ENCODE measurements around the gene BATF3. TPM values are rescaled to one million over a fixed set of nuclear protein-coding genes. Genes with fewer than 3 reads are reported as not detected.

BATF3 gene
- total RNA-seq, 1 donor from 2014 or later: 18.4 TPM

GRCh38 chr1:212685429-212685828, 14.2 kb downstream of the BATF3 start:
- Histone ChIP-seq H3K27ac (no peak overlapping the region), H3K4me3 (no peak overlapping the region), H3K27me3 (no peaks in the 10 kb centered on the region), H3K36me3 (no peaks in the 10 kb centered on the region), H3K4me1 (no peaks in the 10 kb centered on the region), H3K9me3 (no peaks in the 10 kb centered on the region)
- no peak for TF ChIP-seq CTCF (IDR thresholded peaks at IDR 0.05)
- DNase-seq (ENCODE audit: low spot score in 2 of 2): no peak
- intact Hi-C loops (cut with DNase I): no loop called here

GRCh38 chr1:212684521-212685090, 15.0 kb downstream of the BATF3 start:
- Histone ChIP-seq H3K4me1 (no peaks in the 10 kb centered on the region), H3K27me3 (no peaks in the 10 kb centered on the region), H3K4me3 (no peak overlapping the region), H3K36me3 (no peaks in the 10 kb centered on the region), H3K9me3 (no peaks in the 10 kb centered on the region), H3K27ac (no peak overlapping the region)
- intact Hi-C loops (cut with DNase I): no loop called here
- no peak for DNase-seq (ENCODE audit: low spot score in 2 of 2)
- no peak for TF ChIP-seq CTCF (IDR thresholded peaks at IDR 0.05)

- no peaks in the 10 kb centered on the region for H3K4me1 ChIP-seq
- H3K9me3 ChIP-seq: no peaks in the 10 kb centered on the region
- H3K4me3 ChIP-seq: no peak overlapping the region
- no peak overlapping the region for H3K27ac ChIP-seq
- H3K27me3 ChIP-seq: no peaks in the 10 kb centered on the region
- no peak for TF ChIP-seq CTCF (IDR thresholded peaks at IDR 0.05)
- DNase-seq (ENCODE audit: low spot score in 2 of 2): no peak
- intact Hi-C loops (cut with DNase I): no loop called here
- H3K36me3 ChIP-seq: no peaks in the 10 kb centered on the region
Observed at GRCh38 chr1:212684076-212684475, 15.6 kb downstream of the BATF3 start.

GRCh38 chr1:212683357-212683722, 16.3 kb downstream of the BATF3 start:
- no peaks in the 10 kb centered on the region for H3K4me1 ChIP-seq
- no peak for DNase-seq (ENCODE audit: low spot score in 2 of 2)
- no peaks in the 10 kb centered on the region for H3K36me3 ChIP-seq
- no peak overlapping the region for H3K27ac ChIP-seq
- no peak overlapping the region for H3K4me3 ChIP-seq
- H3K27me3 ChIP-seq: no peaks in the 10 kb centered on the region
- TF ChIP-seq CTCF (IDR thresholded peaks at IDR 0.05): no peak
- intact Hi-C loops (cut with DNase I): no loop called here
- no peaks in the 10 kb centered on the region for H3K9me3 ChIP-seq

- H3K4me1 ChIP-seq: no peaks in the 10 kb centered on the region
- H3K9me3 ChIP-seq: no peaks in the 10 kb centered on the region
- no peak for DNase-seq (ENCODE audit: low spot score in 2 of 2)
- TF ChIP-seq CTCF (IDR thresholded peaks at IDR 0.05): no peak
- intact Hi-C loops (cut with DNase I): no loop called here
- no peak overlapping the region for H3K4me3 ChIP-seq
- no peak overlapping the region for H3K27ac ChIP-seq
- H3K36me3 ChIP-seq: no peaks in the 10 kb centered on the region
- H3K27me3 ChIP-seq: no peaks in the 10 kb centered on the region
Observed at GRCh38 chr1:212680680-212681389, 18.8 kb downstream of the BATF3 start.
